Muscle of arm (tissue), 12 donors: ENCODE measurements around the gene PTPN2. TPM values are rescaled to one million over a fixed set of nuclear protein-coding genes. Genes with fewer than 3 reads are reported as not detected.
"Not testable (repeated sequence)": the region's sequence is repeated elsewhere in the genome, so short reads cannot be mapped to it uniquely, and the experiment has no call there.

ENCODE experiments used
- DNase-seq: peaks from one replicate; pipeline ENCODE4 v3.0.0-alpha.2; 2013
- polyA plus RNA-seq, 12 donors: library from polyadenylated mRNA; unstranded; fragments of 120-200 nt; gene quantifications; one replicate each; pipeline ENCODE4 v1.2.1, GENCODE V29; 2013; ENCODE audit not compliant: insufficient read length in 12 of 12

PTPN2 gene
- polyA plus RNA-seq, 12 donors = 19.3 to 59.2 (median 31.7) TPM; not detected in 1

GRCh38 chr18:12776821-12777471 is 107.1 kb downstream of the PTPN2 start:
- no peak for DNase-seq

- not testable (repeated sequence) for DNase-seq
These were observed 107.6 kb downstream of the PTPN2 start for GRCh38 chr18:12776415-12776814.

GRCh38 chr18:12774982-12775381 is 109.1 kb downstream of the PTPN2 start:
- DNase-seq = no peak

GRCh38 chr18:12773369-12773768 is 110.7 kb downstream of the PTPN2 start:
- DNase-seq = no peak

- no peak for DNase-seq
These were observed 111.9 kb downstream of the PTPN2 start for GRCh38 chr18:12772111-12772510.

- DNase-seq = no peak
These were observed 113.4 kb downstream of the PTPN2 start for GRCh38 chr18:12770469-12771219.

- no peak for DNase-seq
These were observed 114.2 kb downstream of the PTPN2 start for GRCh38 chr18:12769644-12770440.

- DNase-seq = no peak
These were observed 114.9 kb downstream of the PTPN2 start for GRCh38 chr18:12769136-12769535.

- no peak for DNase-seq
These were observed 115.4 kb downstream of the PTPN2 start for GRCh38 chr18:12768625-12769024.

- DNase-seq = no peak
These were observed 116.4 kb downstream of the PTPN2 start for GRCh38 chr18:12767580-12768155.

GRCh38 chr18:12766986-12767433 is 117.0 kb downstream of the PTPN2 start:
- no peak for DNase-seq

- DNase-seq = no peak
These were observed 118.5 kb downstream of the PTPN2 start for GRCh38 chr18:12765586-12765985.

GRCh38 chr18:12765126-12765525 is 118.9 kb downstream of the PTPN2 start:
- no peak for DNase-seq

- not testable (repeated sequence) for DNase-seq
These were observed 125.5 kb downstream of the PTPN2 start for GRCh38 chr18:12758566-12758965.

GRCh38 chr18:12756619-12757239 is 127.3 kb downstream of the PTPN2 start:
- not testable (repeated sequence) for DNase-seq

GRCh38 chr18:12755606-12756005 is 128.4 kb downstream of the PTPN2 start:
- DNase-seq = not testable (repeated sequence)

GRCh38 chr18:12754511-12754910 is 129.5 kb downstream of the PTPN2 start:
- DNase-seq = no peak

GRCh38 chr18:12751891-12752290 is 132.1 kb downstream of the PTPN2 start:
- DNase-seq = no peak

GRCh38 chr18:12751503-12751884 is 132.5 kb downstream of the PTPN2 start:
- DNase-seq = no peak

GRCh38 chr18:12750715-12751502 is 133.1 kb downstream of the PTPN2 start:
- DNase-seq = no peak
